ENCODE results near the gene SEC14L2. TPM values are rescaled to one million over a fixed set of nuclear protein-coding genes. Genes with fewer than 3 reads are reported as not detected.

The SEC14L2 gene
- total RNA-seq, 1 experiment from 2014 or later: 9.4 TPM

GRCh38 chr22:30380011-30380410 lies 16.8 kb upstream of the SEC14L2 start:
- CTCF ChIA-PET: no interaction called here
- intact Hi-C loops (cut with micrococcal nuclease; ENCODE audit: unreplicated experiment): no loop called here
- Histone ChIP-seq H3K4me3 (ENCODE audit: low read depth, low read length) (no peak overlapping the region), H3K9me3 (no peaks in the 10 kb centered on the region), H3K4me1 (no peaks in the 10 kb centered on the region), H3K27me3 (replicated peaks; ENCODE audit: control insufficient read depth, insufficient read depth, low read length) (no peaks in the 10 kb centered on the region), H3K36me3 (ENCODE audit: control insufficient read depth, insufficient read depth, low read length) (no peaks in the 10 kb centered on the region)
- Mint-ChIP-seq H3K36me3 (ENCODE audit: insufficient read depth, unreplicated experiment) (peaks cover 14% of the 10 kb centered on the region), H3K4me3 (ENCODE audit: unreplicated experiment) (no peak overlapping the region), H3K4me1 (ENCODE audit: low read depth, unreplicated experiment) (no peaks in the 10 kb centered on the region), H3K9me3 (ENCODE audit: unreplicated experiment) (no peaks in the 10 kb centered on the region), H3K27me3 (ENCODE audit: insufficient read depth, unreplicated experiment) (no peaks in the 10 kb centered on the region), H3K27ac (ENCODE audit: unreplicated experiment) (no peak overlapping the region)
- TF ChIP-seq, protein P1, sequence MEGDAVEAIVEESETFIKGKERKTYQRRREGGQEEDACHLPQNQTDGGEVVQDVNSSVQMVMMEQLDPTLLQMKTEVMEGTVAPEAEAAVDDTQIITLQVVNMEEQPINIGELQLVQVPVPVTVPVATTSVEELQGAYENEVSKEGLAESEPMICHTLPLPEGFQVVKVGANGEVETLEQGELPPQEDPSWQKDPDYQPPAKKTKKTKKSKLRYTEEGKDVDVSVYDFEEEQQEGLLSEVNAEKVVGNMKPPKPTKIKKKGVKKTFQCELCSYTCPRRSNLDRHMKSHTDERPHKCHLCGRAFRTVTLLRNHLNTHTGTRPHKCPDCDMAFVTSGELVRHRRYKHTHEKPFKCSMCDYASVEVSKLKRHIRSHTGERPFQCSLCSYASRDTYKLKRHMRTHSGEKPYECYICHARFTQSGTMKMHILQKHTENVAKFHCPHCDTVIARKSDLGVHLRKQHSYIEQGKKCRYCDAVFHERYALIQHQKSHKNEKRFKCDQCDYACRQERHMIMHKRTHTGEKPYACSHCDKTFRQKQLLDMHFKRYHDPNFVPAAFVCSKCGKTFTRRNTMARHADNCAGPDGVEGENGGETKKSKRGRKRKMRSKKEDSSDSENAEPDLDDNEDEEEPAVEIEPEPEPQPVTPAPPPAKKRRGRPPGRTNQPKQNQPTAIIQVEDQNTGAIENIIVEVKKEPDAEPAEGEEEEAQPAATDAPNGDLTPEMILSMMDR (IDR thresholded peaks at IDR 0.05; ENCODE audit: insufficient read depth in 1 of 2, low read depth in 1 of 2, low read length in 1 of 2, severe bottlenecking in 1 of 2, unreplicated experiment in 1 of 2): no peak
- POLR2A ChIA-PET: no interaction called here
- DNase-seq: no peak
- no TSS peak for BruUV-seq (replicated peaks)

GRCh38 chr22:30381264-30381663 lies 15.6 kb upstream of the SEC14L2 start:
- H3K4me1 Mint-ChIP-seq (ENCODE audit: low read depth, unreplicated experiment): no peaks in the 10 kb centered on the region

DNA sequence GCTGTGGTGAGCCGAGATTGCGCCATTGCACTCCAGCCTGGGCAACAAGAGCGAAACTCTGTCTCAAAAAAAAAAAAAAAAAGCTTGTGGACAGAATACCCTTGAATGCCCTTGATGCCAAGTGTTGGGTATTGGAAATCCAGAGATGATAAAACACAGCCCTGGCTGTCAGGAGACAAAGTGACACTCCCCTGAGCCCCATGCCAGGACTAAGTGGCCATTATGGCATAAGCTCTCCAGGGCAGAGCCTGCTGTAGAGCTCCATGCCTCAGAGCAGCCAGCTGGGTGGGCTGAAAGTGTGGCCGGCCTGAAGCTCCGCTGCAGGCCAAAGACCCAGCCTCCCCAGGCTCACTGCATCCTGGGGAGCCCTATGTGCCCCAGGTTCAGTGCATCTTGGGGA lies 14.5 kb upstream of the SEC14L2 start:
- Mint-ChIP-seq H3K4me3 (ENCODE audit: unreplicated experiment) (no peak overlapping the region), H3K36me3 (ENCODE audit: insufficient read depth, unreplicated experiment) (peaks cover 6% of the 10 kb centered on the region), H3K9me3 (ENCODE audit: unreplicated experiment) (no peaks in the 10 kb centered on the region), H3K27me3 (ENCODE audit: insufficient read depth, unreplicated experiment) (no peaks in the 10 kb centered on the region), H3K4me1 (ENCODE audit: low read depth, unreplicated experiment) (no peaks in the 10 kb centered on the region), H3K27ac (ENCODE audit: unreplicated experiment) (no peak overlapping the region)
- Histone ChIP-seq H3K36me3 (ENCODE audit: control insufficient read depth, insufficient read depth, low read length) (no peaks in the 10 kb centered on the region), H3K9me3 (no peaks in the 10 kb centered on the region), H3K27me3 (replicated peaks; ENCODE audit: control insufficient read depth, insufficient read depth, low read length) (no peaks in the 10 kb centered on the region), H3K4me3 (ENCODE audit: low read depth, low read length) (no peak overlapping the region), H3K4me1 (0 out of 2 replicates have a peak, but pooled peaks cover 4% of the 10 kb centered on the region)
- ChIA-PET POLR2A (interaction anchor here (0.6 kb wide), 1 partner anchor 11 kb away, joined by 5 read pairs; no protein-coding TSS in a partner anchor), CTCF (interaction anchor here (1.4 kb wide), 1 partner anchor 94 kb away, joined by 12 read pairs; no protein-coding TSS in a partner anchor)
- no TSS peak for BruUV-seq (replicated peaks)
- no peak for DNase-seq
- intact Hi-C loops (cut with micrococcal nuclease; ENCODE audit: unreplicated experiment): no loop called here
- TF ChIP-seq, protein P1 (IDR thresholded peaks at IDR 0.05; ENCODE audit: insufficient read depth in 1 of 2, low read depth in 1 of 2, low read length in 1 of 2, severe bottlenecking in 1 of 2, unreplicated experiment in 1 of 2): no peak

More at GRCh38 chr22:30381264-30381663, 15.6 kb upstream of the SEC14L2 start:
- 0 out of 2 replicates have a peak, but pooled peaks cover 4% of the 10 kb centered on the region for H3K4me1 ChIP-seq
- H3K36me3 Mint-ChIP-seq (ENCODE audit: insufficient read depth, unreplicated experiment): peaks cover 10% of the 10 kb centered on the region
- no peak for DNase-seq
- no peak overlapping the region for H3K27ac Mint-ChIP-seq (ENCODE audit: unreplicated experiment)
- no peaks in the 10 kb centered on the region for H3K27me3 Mint-ChIP-seq (ENCODE audit: insufficient read depth, unreplicated experiment)
- intact Hi-C loops (cut with micrococcal nuclease; ENCODE audit: unreplicated experiment): no loop called here
- no peak overlapping the region for H3K4me3 Mint-ChIP-seq (ENCODE audit: unreplicated experiment)
- ChIA-PET CTCF (no interaction called here), POLR2A (no interaction called here)
- no TSS peak for BruUV-seq (replicated peaks)
- no peak overlapping the region for H3K4me3 ChIP-seq (ENCODE audit: low read depth, low read length)
- H3K9me3 Mint-ChIP-seq (ENCODE audit: unreplicated experiment): no peaks in the 10 kb centered on the region
- no peaks in the 10 kb centered on the region for H3K9me3 ChIP-seq
- TF ChIP-seq, protein P1 (IDR thresholded peaks at IDR 0.05; ENCODE audit: insufficient read depth in 1 of 2, low read depth in 1 of 2, low read length in 1 of 2, severe bottlenecking in 1 of 2, unreplicated experiment in 1 of 2): no peak
- H3K27me3 ChIP-seq (replicated peaks; ENCODE audit: control insufficient read depth, insufficient read depth, low read length): no peaks in the 10 kb centered on the region
- H3K36me3 ChIP-seq (ENCODE audit: control insufficient read depth, insufficient read depth, low read length): no peaks in the 10 kb centered on the region

Data from Caco-2 (cell line).